BE2C (cell line): ENCODE data around the gene HTR3B.

Experiments
- DNase-seq: peaks from one replicate; pipeline ENCODE4 v3.0.0-alpha.2; 2020
- H3K27me3 ChIP-seq: fragments of 250-450 bp; sonication (Bioruptor Pico); 2 replicates; pipeline ENCODE4 v1.5.1; 2020; ENCODE audit warnings: mild to moderate bottlenecking
- H3K36me3 ChIP-seq: fragments of 250-450 bp; sonication (Bioruptor Pico); 2 replicates; pipeline ENCODE4 v1.5.1; 2020; ENCODE audit warnings: mild to moderate bottlenecking
- H3K4me1 ChIP-seq: fragments of 250-450 bp; sonication (Bioruptor Pico); 2 replicates; pipeline ENCODE4 v1.5.1; 2020
- H3K4me3 ChIP-seq: 2 replicates; pipeline ENCODE4 v1.5.1; 2011; ENCODE audit warnings: low read depth, low read length
- H3K9me3 ChIP-seq: fragments of 250-450 bp; sonication (Bioruptor Pico); 2 replicates; pipeline ENCODE4 v1.5.1; 2020
- CTCF ChIP-seq: IDR thresholded peaks from 2 replicates; pipeline ENCODE4 v1.5.1; 2012; ENCODE audit warnings: mild to moderate bottlenecking, low read depth, low read length

Gene HTR3B

GRCh38 chr11:113960702-113961330 lies 56.2 kb downstream of the HTR3B start:
- no peak for DNase-seq
- Histone ChIP-seq H3K27me3 (no peaks in the 10 kb centered on the region), H3K36me3 (no peaks in the 10 kb centered on the region), H3K4me1 (0 out of 2 replicates have a peak, but pooled peaks cover 4% of the 10 kb centered on the region), H3K9me3 (no peaks in the 10 kb centered on the region), H3K4me3 (no peak overlapping the region)
- no peak for TF ChIP-seq CTCF

GRCh38 chr11:113967361-113967760 lies 62.8 kb downstream of the HTR3B start:
- no peaks in the 10 kb centered on the region for H3K36me3 ChIP-seq
- H3K9me3 ChIP-seq, result no peaks in the 10 kb centered on the region
- no peaks in the 10 kb centered on the region for H3K27me3 ChIP-seq
- no peak overlapping the region for H3K4me3 ChIP-seq
- H3K4me1 ChIP-seq, result peaks cover 7% of the 10 kb centered on the region
- no peak for TF ChIP-seq CTCF
- DNase-seq, result no peak

- Histone ChIP-seq H3K9me3 (no peaks in the 10 kb centered on the region), H3K4me1 (peaks cover 30% of the 10 kb centered on the region), H3K36me3 (no peaks in the 10 kb centered on the region), H3K4me3 (no peak overlapping the region), H3K27me3 (no peaks in the 10 kb centered on the region)
- DNase-seq, result peak; percentile 62
- no peak for TF ChIP-seq CTCF
Measured at GRCh38 chr11:113971506-113972195, 67.1 kb downstream of the HTR3B start.

- no peaks in the 10 kb centered on the region for H3K27me3 ChIP-seq
- H3K4me3 ChIP-seq, result no peak within 1 kb of the TSS
- no peaks in the 10 kb centered on the region for H3K9me3 ChIP-seq
- DNase-seq, result peak; percentile 89
- H3K4me1 ChIP-seq, result peaks cover 30% of the 10 kb centered on the region
- H3K36me3 ChIP-seq, result no peaks in the 10 kb centered on the region
- peak; percentile 10 for TF ChIP-seq CTCF
Measured at GRCh38 chr11:113974741-113975470, 70.3 kb downstream of the HTR3B start, which contains the start of gene HTR3A. Gene HTR3A (plus strand): TSS chr11:113975108. CDS start chr11:113975326, 218 bp downstream.

GRCh38 chr11:113977071-113977490 lies 72.5 kb downstream of the HTR3B start:
- H3K27me3 ChIP-seq, result no peaks in the 10 kb centered on the region
- no peak overlapping the region for H3K4me3 ChIP-seq
- H3K4me1 ChIP-seq, result peaks cover 26% of the 10 kb centered on the region
- no peak for TF ChIP-seq CTCF
- H3K36me3 ChIP-seq, result no peaks in the 10 kb centered on the region
- no peak for DNase-seq
- no peaks in the 10 kb centered on the region for H3K9me3 ChIP-seq
